CD4-positive, CD25-positive, alpha-beta regulatory T cell (primary cell): ENCODE measurements around the gene GLS. TPM values are rescaled to one million over a fixed set of nuclear protein-coding genes. Genes with fewer than 3 reads are reported as not detected.
"Not testable (repeated sequence)": the region's sequence is repeated elsewhere in the genome, so short reads cannot be mapped to it uniquely, and the experiment has no call there.

Experiments
- ATAC-seq, 2 donors: fragments of 150-1000 bp; cut with Tn5 transposase; one replicate each; pipeline ENCODE4 v1.10.0; 2021; ENCODE audit warnings: low read depth in 2 of 2, moderate number of reproducible peaks in 2 of 2, moderate library complexity in 1 of 2
- DNase-seq, 3 donors: peaks; one replicate each; pipeline versions ENCODE4 v3.0.0 to v3.0.0-alpha.2; 2012 to 2022; ENCODE audit warnings: mixed read lengths in 1 of 3
- H3K27ac ChIP-seq: one replicate; pipeline ENCODE4 v1.7.0; 2013; ENCODE audit warnings: mild to moderate bottlenecking, low read length; ENCODE audit not compliant: insufficient read depth, poor library complexity, severe bottlenecking
- H3K27me3 ChIP-seq: one replicate; pipeline ENCODE4 v1.7.0; 2013; ENCODE audit warnings: low read length; ENCODE audit not compliant: control insufficient read depth, insufficient read depth
- H3K36me3 ChIP-seq: one replicate; pipeline ENCODE4 v1.7.0; 2013; ENCODE audit warnings: mild to moderate bottlenecking, low read length, moderate library complexity; ENCODE audit not compliant: control insufficient read depth, insufficient read depth
- H3K4me1 ChIP-seq: 2 replicates; pipeline ENCODE4 v1.7.0; 2013; ENCODE audit warnings: mild to moderate bottlenecking, low read length; ENCODE audit not compliant: insufficient read depth, control insufficient read depth, poor library complexity, severe bottlenecking
- H3K4me3 ChIP-seq: one replicate; pipeline ENCODE4 v1.7.0; 2013; ENCODE audit warnings: low read depth, mild to moderate bottlenecking, low read length, moderate library complexity
- H3K9me3 ChIP-seq, 2 experiments: 1 replicate in 1 of 2; 2 replicates in 1 of 2; pipeline ENCODE4 v1.7.0; 2013; ENCODE audit warnings: low read length in 2 of 2, mild to moderate bottlenecking in 1 of 2, moderate library complexity in 1 of 2; ENCODE audit not compliant: control insufficient read depth in 2 of 2
- H3K27ac Mint-ChIP-seq, 3 donors: one replicate each; pipeline ENCODE4 v1.8.0; 2020 to 2022; ENCODE audit warnings: mild to moderate bottlenecking in 3 of 3, mixed read lengths in 3 of 3, moderate library complexity in 2 of 3
- H3K27me3 Mint-ChIP-seq: one replicate; pipeline ENCODE4 v1.8.0; 2022; ENCODE audit warnings: mild to moderate bottlenecking, mixed read lengths
- H3K36me3 Mint-ChIP-seq: one replicate; pipeline ENCODE4 v1.8.0; 2020; ENCODE audit warnings: mixed read lengths
- H3K4me1 Mint-ChIP-seq, 4 donors: one replicate each; pipeline ENCODE4 v1.8.0; 2020 to 2022; ENCODE audit warnings: mixed read lengths in 4 of 4, mild to moderate bottlenecking in 1 of 4
- H3K4me3 Mint-ChIP-seq, 4 donors: one replicate each; pipeline ENCODE4 v1.8.0; 2020 to 2022; ENCODE audit warnings: mild to moderate bottlenecking in 4 of 4, mixed read lengths in 4 of 4, moderate library complexity in 3 of 4
- H3K9me3 Mint-ChIP-seq, 7 donors: one replicate each; pipeline ENCODE4 v1.8.0; 2020 to 2022; ENCODE audit warnings: mixed read lengths in 7 of 7, mild to moderate bottlenecking in 3 of 7, moderate library complexity in 2 of 7
- polyA plus RNA-seq, 4 donors: library from polyadenylated mRNA; unstranded; fragments of 300-500 nt; fragmentation: Illumina TruSeq; gene quantifications; one replicate each; pipeline ENCODE4 v1.2.3, GENCODE V29; 2021
- total RNA-seq: library from RNA; stranded (reverse); gene quantifications from one replicate; pipeline ENCODE4 v1.2.3, GENCODE V29; 2022

Gene GLS
- total and polyA plus RNA-seq, 5 donors from 2014 or later, result 38.7 to 301 (median 44.1) TPM

- Histone ChIP-seq H3K27ac (no peak overlapping the region), H3K9me3 (no peaks in the 10 kb centered on the region), H3K27me3 (no peaks in the 10 kb centered on the region), H3K4me3 (no peak overlapping the region), H3K36me3 (peaks cover 96% of the 10 kb centered on the region), H3K4me1 (no peaks in the 10 kb centered on the region)
- Mint-ChIP-seq H3K4me1 (peaks cover 23 to 35% (median 24%) of the 10 kb centered on the region in 4 donors), H3K27ac (peak overlapping the region in 2 of 3 donors; percentile 65 to 91), H3K27me3 (no peaks in the 10 kb centered on the region), H3K4me3 (no peak overlapping the region), H3K9me3 (no peaks in the 10 kb centered on the region), H3K36me3 (peaks cover 74% of the 10 kb centered on the region)
- ATAC-seq, result no peak
- no peak for DNase-seq
Observed at GRCh38 chr2:190990132-190990531, 109.5 kb downstream of the GLS start.

GRCh38 chr2:190993292-190993643, 112.6 kb downstream of the GLS start:
- peak overlapping the region in 2 of 3 donors; percentile 13 to 78 for H3K27ac Mint-ChIP-seq
- no peaks in the 10 kb centered on the region for H3K9me3 ChIP-seq
- H3K4me3 ChIP-seq, result no peak overlapping the region
- H3K27ac ChIP-seq, result no peak overlapping the region
- no peaks in the 10 kb centered on the region for H3K4me1 ChIP-seq
- H3K27me3 Mint-ChIP-seq, result no peaks in the 10 kb centered on the region
- no peaks in the 10 kb centered on the region for H3K9me3 Mint-ChIP-seq
- ATAC-seq, result no peak
- no peak overlapping the region for H3K4me3 Mint-ChIP-seq
- H3K36me3 ChIP-seq, result peaks cover 97% of the 10 kb centered on the region
- peaks cover 76% of the 10 kb centered on the region for H3K36me3 Mint-ChIP-seq
- peaks cover 15 to 48% (median 30%) of the 10 kb centered on the region in 4 donors for H3K4me1 Mint-ChIP-seq
- no peaks in the 10 kb centered on the region for H3K27me3 ChIP-seq
- no peak for DNase-seq

GRCh38 chr2:190994148-190994547, 113.5 kb downstream of the GLS start:
- ATAC-seq (no peak), DNase-seq (no peak)
- Histone ChIP-seq H3K27me3 (no peaks in the 10 kb centered on the region), H3K9me3 (no peaks in the 10 kb centered on the region), H3K36me3 (peaks cover 95% of the 10 kb centered on the region), H3K4me3 (no peak overlapping the region), H3K4me1 (no peaks in the 10 kb centered on the region), H3K27ac (no peak overlapping the region)
- H3K36me3 Mint-ChIP-seq, result peaks cover 72% of the 10 kb centered on the region
- no peak overlapping the region for H3K4me3 Mint-ChIP-seq
- H3K9me3 Mint-ChIP-seq, result no peaks in the 10 kb centered on the region
- no peaks in the 10 kb centered on the region for H3K27me3 Mint-ChIP-seq
- H3K27ac Mint-ChIP-seq, result peak overlapping the region in 2 of 3 donors; percentile 47 to 75
- peaks cover 15 to 52% (median 33%) of the 10 kb centered on the region in 4 donors for H3K4me1 Mint-ChIP-seq

- Mint-ChIP-seq H3K36me3 (peaks cover 73% of the 10 kb centered on the region), H3K4me1 (peaks cover 15 to 51% (median 37%) of the 10 kb centered on the region in 4 donors), H3K27ac (peak overlapping the region; percentile 75 to 94 (median 88))
- H3K4me3 ChIP-seq, H3K9me3 Mint-ChIP-seq, H3K4me3 Mint-ChIP-seq, H3K27me3 Mint-ChIP-seq, H3K27ac ChIP-seq, ATAC-seq, DNase-seq, H3K4me1 ChIP-seq, H3K9me3 ChIP-seq, H3K27me3 ChIP-seq: not testable (repeated sequence)
- H3K36me3 ChIP-seq, result peaks cover 95% of the 10 kb centered on the region
Observed at GRCh38 chr2:190995315-190995714, 114.7 kb downstream of the GLS start.

- Mint-ChIP-seq H3K4me3 (no peak overlapping the region), H3K36me3 (peaks cover 76% of the 10 kb centered on the region), H3K9me3 (no peaks in the 10 kb centered on the region), H3K27me3 (no peaks in the 10 kb centered on the region), H3K27ac (peak overlapping the region; percentile 75 to 96 (median 82)), H3K4me1 (peaks cover 15 to 62% (median 45%) of the 10 kb centered on the region in 4 donors)
- H3K36me3 ChIP-seq, result peaks cover 95% of the 10 kb centered on the region
- ATAC-seq (peak; percentile 64 to 68), DNase-seq (peak; percentile 19 to 63 (median 44))
- H3K9me3 ChIP-seq, result no peaks in the 10 kb centered on the region
- H3K4me3 ChIP-seq, result no peak overlapping the region
- no peaks in the 10 kb centered on the region for H3K4me1 ChIP-seq
- no peaks in the 10 kb centered on the region for H3K27me3 ChIP-seq
- peak overlapping the region; percentile 53 for H3K27ac ChIP-seq
Observed at GRCh38 chr2:190996338-190996946, 115.8 kb downstream of the GLS start.

- H3K36me3 ChIP-seq, result peaks cover 95% of the 10 kb centered on the region
- H3K9me3 Mint-ChIP-seq, result no peaks in the 10 kb centered on the region
- H3K27me3 Mint-ChIP-seq, result no peaks in the 10 kb centered on the region
- no peaks in the 10 kb centered on the region for H3K4me1 ChIP-seq
- DNase-seq, result no peak
- no peaks in the 10 kb centered on the region for H3K27me3 ChIP-seq
- H3K27ac ChIP-seq, result no peak overlapping the region
- peaks cover 16 to 60% (median 48%) of the 10 kb centered on the region in 4 donors for H3K4me1 Mint-ChIP-seq
- no peak overlapping the region for H3K4me3 ChIP-seq
- H3K36me3 Mint-ChIP-seq, result peaks cover 77% of the 10 kb centered on the region
- ATAC-seq, result no peak
- H3K9me3 ChIP-seq, result no peaks in the 10 kb centered on the region
- H3K27ac Mint-ChIP-seq, result peak overlapping the region; percentile 75 to 96 (median 82)
- no peak overlapping the region for H3K4me3 Mint-ChIP-seq
Observed at GRCh38 chr2:190996947-190997346, 116.3 kb downstream of the GLS start.

- peak overlapping the region; percentile 16 for H3K27ac ChIP-seq
- H3K4me1 ChIP-seq, result no peaks in the 10 kb centered on the region
- peaks cover 75% of the 10 kb centered on the region for H3K36me3 Mint-ChIP-seq
- DNase-seq, result no peak
- peak overlapping the region; percentile 68 to 96 (median 75) for H3K27ac Mint-ChIP-seq
- peaks cover 95% of the 10 kb centered on the region for H3K36me3 ChIP-seq
- H3K4me3 ChIP-seq, result no peak overlapping the region
- no peaks in the 10 kb centered on the region for H3K27me3 ChIP-seq
- peaks cover 21 to 62% (median 51%) of the 10 kb centered on the region in 4 donors for H3K4me1 Mint-ChIP-seq
- no peaks in the 10 kb centered on the region for H3K9me3 Mint-ChIP-seq
- no peak overlapping the region for H3K4me3 Mint-ChIP-seq
- no peaks in the 10 kb centered on the region for H3K27me3 Mint-ChIP-seq
- ATAC-seq, result no peak
- H3K9me3 ChIP-seq, result no peaks in the 10 kb centered on the region
Observed at GRCh38 chr2:190997526-190998113, 117.0 kb downstream of the GLS start.

- Mint-ChIP-seq H3K27me3 (no peaks in the 10 kb centered on the region), H3K27ac (peak overlapping the region; percentile 34 to 75 (median 54)), H3K4me3 (no peak overlapping the region), H3K9me3 (no peaks in the 10 kb centered on the region), H3K36me3 (peaks cover 77% of the 10 kb centered on the region), H3K4me1 (peaks cover 15 to 67% (median 58%) of the 10 kb centered on the region in 4 donors)
- no peak for DNase-seq
- H3K9me3 ChIP-seq, result peaks cover 0 to 3% of the 10 kb centered on the region in 2 experiments
- ATAC-seq, result no peak
- no peak overlapping the region for H3K27ac ChIP-seq
- H3K4me1 ChIP-seq, result no peaks in the 10 kb centered on the region
- H3K36me3 ChIP-seq, result peaks cover 96% of the 10 kb centered on the region
- no peak overlapping the region for H3K4me3 ChIP-seq
- no peaks in the 10 kb centered on the region for H3K27me3 ChIP-seq
Observed at GRCh38 chr2:190999058-190999457, 118.4 kb downstream of the GLS start.
